NCI-H2081 (cell line): ENCODE results near the gene STK26.
"Not testable (repeated sequence)": the region's sequence is repeated elsewhere in the genome, so short reads cannot be mapped to it uniquely, and the experiment has no call there.

ENCODE experiments used
- DNase-seq, 2 experiments: peaks; one replicate each; lab custom pipeline; 2025; lab: John Stamatoyannopoulos, UW

The STK26 gene

DNA sequence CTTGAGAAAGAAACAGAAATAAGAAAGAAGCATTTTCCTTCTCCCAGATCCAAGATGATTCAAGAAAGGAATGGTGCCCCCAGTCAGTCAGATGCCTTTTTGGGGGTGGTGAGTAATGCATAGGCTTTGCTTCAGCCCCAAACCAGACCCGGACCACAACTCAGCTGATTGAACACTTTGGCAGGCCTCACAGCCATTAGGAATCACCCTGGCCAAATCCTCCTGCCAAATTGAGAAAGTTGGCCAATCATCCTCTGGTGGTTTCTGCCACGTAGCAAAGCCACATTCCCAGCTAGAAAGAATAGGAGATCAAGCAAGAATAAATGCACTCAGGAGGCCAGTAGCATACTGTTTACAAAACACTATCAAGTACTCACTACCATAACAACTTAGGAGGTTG, 71.1 kb downstream of the STK26 start:
- no peak for DNase-seq

GRCh38 chrX:132098704-132099103, 75.6 kb downstream of the STK26 start:
- not testable (repeated sequence) for DNase-seq

- DNase-seq = no peak
These were observed 78.1 kb downstream of the STK26 start for GRCh38 chrX:132101206-132101605.

- no peak for DNase-seq
These were observed 78.7 kb downstream of the STK26 start for GRCh38 chrX:132101799-132102198.

DNA sequence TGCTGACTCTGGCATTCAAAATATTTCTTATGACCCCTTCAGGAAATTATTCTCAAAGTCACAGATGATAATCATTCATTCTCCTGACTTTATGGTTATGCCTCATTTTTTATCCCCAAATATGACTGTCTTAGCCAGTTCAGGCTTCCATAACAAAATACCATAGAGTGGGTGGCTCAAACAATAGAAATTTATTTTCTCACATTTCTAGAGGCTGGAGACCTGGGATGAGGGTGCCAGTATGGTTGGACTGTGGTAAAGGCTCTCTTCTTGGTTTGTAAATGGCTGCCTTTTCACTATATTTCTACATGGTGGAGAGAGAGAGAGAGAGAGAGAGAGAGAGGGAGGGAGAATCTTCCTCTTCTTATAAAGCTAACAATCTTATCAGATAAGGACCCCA, 84.2 kb downstream of the STK26 start:
- no peak for DNase-seq

- no peak for DNase-seq
These were observed 91.5 kb downstream of the STK26 start for GRCh38 chrX:132114607-132115006.

DNA sequence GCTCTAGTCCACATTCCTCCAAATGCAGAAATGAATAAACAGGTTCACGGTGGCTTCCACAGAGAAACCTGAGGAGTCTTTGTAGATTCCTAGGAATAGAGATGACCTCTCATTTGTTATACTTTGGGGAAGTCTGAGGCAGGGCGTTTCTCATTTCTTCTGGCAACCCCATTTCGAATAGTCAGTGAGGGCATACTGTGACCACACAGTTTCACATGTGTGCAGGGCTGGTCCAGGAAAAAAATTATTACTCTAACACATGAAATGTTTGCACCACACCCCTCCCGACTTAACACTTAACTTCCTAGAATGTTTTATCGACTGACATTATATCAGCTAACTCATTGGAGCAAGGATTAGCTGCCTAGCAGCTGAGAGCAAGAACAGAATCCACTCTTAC, 92.7 kb downstream of the STK26 start:
- no peak for DNase-seq

DNA sequence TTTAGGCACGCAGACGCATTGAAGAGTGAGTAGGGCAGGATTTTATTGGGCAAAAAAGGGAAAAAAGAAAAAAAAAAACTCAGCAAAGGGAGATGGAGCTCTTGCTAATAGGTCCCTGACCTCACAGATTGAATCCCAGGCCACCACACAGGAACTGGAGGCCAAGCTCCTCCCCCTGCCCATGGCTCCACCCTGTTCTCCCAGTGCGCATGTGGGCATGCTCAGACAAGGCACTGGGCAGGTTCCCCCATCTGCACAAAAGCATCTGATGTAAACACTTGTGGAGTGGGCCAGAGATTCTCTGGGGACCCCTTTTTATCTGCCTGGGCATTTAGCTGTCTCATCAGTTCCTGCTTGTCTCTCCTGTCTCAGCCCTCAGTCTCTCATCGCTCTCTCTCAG, 95.3 kb downstream of the STK26 start:
- DNase-seq = no peak

GRCh38 chrX:132119283-132119682, 96.2 kb downstream of the STK26 start:
- DNase-seq = no peak

DNA sequence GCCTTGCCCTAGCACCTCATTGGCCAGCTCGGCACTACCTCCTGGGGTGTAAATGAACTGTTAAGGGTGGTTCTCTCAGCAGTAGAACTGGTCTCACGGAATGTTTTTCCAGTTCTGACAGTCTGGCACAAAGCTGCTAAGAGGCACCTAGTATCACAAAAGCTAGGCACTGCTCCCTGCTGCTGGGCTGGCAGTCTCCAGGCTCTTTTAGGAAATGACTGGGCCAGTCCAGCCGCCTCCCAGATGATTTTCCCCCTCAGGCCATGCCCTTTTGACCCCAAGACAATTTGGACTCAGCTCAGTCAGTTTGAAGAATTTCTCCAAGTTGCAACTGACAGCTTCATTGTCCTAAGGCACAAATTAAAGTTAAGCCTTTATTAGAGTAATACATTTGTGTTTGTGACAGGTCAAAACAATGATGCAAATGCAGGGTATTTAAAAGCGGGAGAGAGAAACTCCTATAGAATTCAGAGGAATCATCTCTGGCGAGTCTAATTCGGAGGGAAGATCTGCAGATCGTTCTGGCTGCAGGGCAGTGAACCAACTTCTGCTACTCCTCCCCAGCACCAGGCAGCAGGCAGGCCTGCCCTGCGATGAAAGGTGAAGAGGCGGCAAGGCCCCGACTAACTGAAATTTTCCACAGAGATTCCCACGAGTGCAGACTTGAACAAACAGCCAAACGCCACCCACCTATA, 96.9 kb downstream of the STK26 start:
- no peak for DNase-seq

GRCh38 chrX:132120913-132121312, 97.8 kb downstream of the STK26 start:
- DNase-seq = no peak
